DND-41 (cell line): ENCODE measurements around the gene IL4.

Experiments used
- ATAC-seq: fragments of 200-7000 bp; cut with Tn5 transposase; 3 replicates; pipeline ENCODE4 v1.9.1; 2021; ENCODE audit warnings: low read depth; ENCODE audit not compliant: insufficient read depth
- DNase-seq: peaks from one replicate; pipeline ENCODE4 v3.0.0-alpha.2; 2020
- H2AFZ ChIP-seq: 2 replicates; pipeline ENCODE4 v1.6.0; 2012; ENCODE audit warnings: low read depth, low read length
- H3K27ac ChIP-seq: 2 replicates; pipeline ENCODE4 v1.5.1; 2012; ENCODE audit warnings: low read length, inconsistent platforms
- H3K27me3 ChIP-seq: fragments of 200-600 bp; sonication (generic); 2 replicates; pipeline ENCODE4 v1.6.0; 2012; ENCODE audit warnings: low read length, mild to moderate bottlenecking, inconsistent platforms; ENCODE audit not compliant: insufficient read depth, poor library complexity
- H3K36me3 ChIP-seq: 2 replicates; pipeline ENCODE4 v1.5.1; 2012; ENCODE audit warnings: low read length, inconsistent platforms; ENCODE audit not compliant: insufficient read depth
- H3K4me1 ChIP-seq: 2 replicates; pipeline ENCODE4 v1.5.1; 2012; ENCODE audit warnings: mild to moderate bottlenecking, low read length; ENCODE audit not compliant: insufficient read depth
- H3K4me2 ChIP-seq: 2 replicates; pipeline ENCODE4 v1.6.0; 2012; ENCODE audit warnings: mild to moderate bottlenecking, moderate library complexity, low read length, inconsistent platforms; ENCODE audit not compliant: insufficient read depth
- H3K4me3 ChIP-seq, 2 experiments: fragments of 200-600 bp in 1 of 2; shearing (Covaris generic) in 1 of 2; 2 replicates each; pipeline ENCODE4 v1.5.1; 2012 to 2016; ENCODE audit warnings: inconsistent platforms in 2 of 2, low read length in 2 of 2, mild to moderate bottlenecking in 2 of 2, low read depth in 1 of 2, moderate library complexity in 1 of 2
- H3K79me2 ChIP-seq: 2 replicates; pipeline ENCODE4 v1.6.0; 2012; ENCODE audit warnings: low read length, inconsistent platforms; ENCODE audit not compliant: insufficient read depth
- H3K9ac ChIP-seq: 2 replicates; pipeline ENCODE4 v1.6.0; 2012; ENCODE audit warnings: low read depth, mild to moderate bottlenecking, inconsistent platforms, low read length, moderate library complexity
- H3K9me3 ChIP-seq: 2 replicates; pipeline ENCODE4 v1.5.1; 2012; ENCODE audit warnings: low read length, moderate library complexity, mild to moderate bottlenecking, inconsistent platforms; ENCODE audit not compliant: insufficient read depth, severe bottlenecking
- H4K20me1 ChIP-seq: 2 replicates; pipeline ENCODE4 v1.6.0; 2012; ENCODE audit warnings: low read length; ENCODE audit not compliant: insufficient read depth
- CTCF ChIP-seq: IDR thresholded peaks from 2 replicates; pipeline ENCODE4 v1.5.1; 2012; ENCODE audit warnings: borderline replicate concordance, low read length, moderate library complexity, mild to moderate bottlenecking; ENCODE audit not compliant: poor library complexity, severe bottlenecking; ENCODE audit errors: extremely low read depth
- EZH2 ChIP-seq: IDR thresholded peaks from 3 replicates; pipeline ENCODE4 v1.6.1; 2012; ENCODE audit warnings: borderline replicate concordance, low read depth, mild to moderate bottlenecking, moderate library complexity, low read length, inconsistent platforms; ENCODE audit not compliant: severe bottlenecking

IL4 gene

GRCh38 chr5:132659598-132660493 lies 13.9 kb upstream of the IL4 start:
- Histone ChIP-seq H4K20me1 (no peaks in the 10 kb centered on the region), H3K36me3 (no peaks in the 10 kb centered on the region), H3K27ac (no peak overlapping the region), H3K4me2 (no peak overlapping the region), H3K9ac (no peak overlapping the region), H3K4me1 (0 out of 2 replicates have a peak, but pooled peaks cover 3% of the 10 kb centered on the region), H3K27me3 (no peaks in the 10 kb centered on the region), H3K9me3 (no peaks in the 10 kb centered on the region), H3K79me2 (no peaks in the 10 kb centered on the region), H2AFZ (no peak overlapping the region), H3K4me3 (no peak overlapping the region)
- no peak for DNase-seq
- no peak for ATAC-seq
- TF ChIP-seq EZH2 (no peak), CTCF (no peak)

GRCh38 chr5:132661231-132662003 lies 12.4 kb upstream of the IL4 start:
- no peak for TF ChIP-seq EZH2
- TF ChIP-seq CTCF, result peak; percentile 10
- DNase-seq (no peak), ATAC-seq (no peak)
- H3K27ac ChIP-seq, result no peak overlapping the region
- H3K27me3 ChIP-seq, result no peaks in the 10 kb centered on the region
- H3K36me3 ChIP-seq, result no peaks in the 10 kb centered on the region
- 0 out of 2 replicates have a peak, but pooled peaks cover 3% of the 10 kb centered on the region for H3K4me1 ChIP-seq
- no peak overlapping the region for H2AFZ ChIP-seq
- no peaks in the 10 kb centered on the region for H4K20me1 ChIP-seq
- no peak overlapping the region for H3K9ac ChIP-seq
- no peaks in the 10 kb centered on the region for H3K9me3 ChIP-seq
- H3K4me3 ChIP-seq, result no peak overlapping the region
- H3K4me2 ChIP-seq, result no peak overlapping the region
- H3K79me2 ChIP-seq, result no peaks in the 10 kb centered on the region

- Histone ChIP-seq H3K27ac (no peak overlapping the region), H3K9ac (no peak overlapping the region), H3K4me3 (no peak overlapping the region), H3K4me2 (no peak overlapping the region), H2AFZ (no peak overlapping the region), H3K27me3 (no peaks in the 10 kb centered on the region), H4K20me1 (no peaks in the 10 kb centered on the region), H3K36me3 (no peaks in the 10 kb centered on the region), H3K9me3 (no peaks in the 10 kb centered on the region), H3K4me1 (0 out of 2 replicates have a peak, but pooled peaks cover 3% of the 10 kb centered on the region), H3K79me2 (no peaks in the 10 kb centered on the region)
- no peak for DNase-seq
- no peak for ATAC-seq
- TF ChIP-seq EZH2, result no peak
- no peak for TF ChIP-seq CTCF
Measured at GRCh38 chr5:132662004-132662401, 11.8 kb upstream of the IL4 start.
